Hepatocyte (in vitro differentiated cells): ENCODE measurements around the gene PRADC1. TPM values are rescaled to one million over a fixed set of nuclear protein-coding genes. Genes with fewer than 3 reads are reported as not detected.

Experiments
- DNase-seq: peaks from one replicate; pipeline ENCODE4 v3.0.0-alpha.2; 2016; ENCODE audit warnings: low spot score
- H2AFZ ChIP-seq: fragments of 200-600 bp; sonication (generic); 2 replicates; pipeline ENCODE4 v1.6.0; 2016; ENCODE audit warnings: antibody characterized with exemption, mild to moderate bottlenecking
- H3K27ac ChIP-seq: fragments of 200-600 bp; sonication (generic); 2 replicates; pipeline ENCODE4 v1.5.1; 2016; ENCODE audit warnings: mild to moderate bottlenecking
- H3K27me3 ChIP-seq: fragments of 200-600 bp; sonication (generic); 2 replicates; pipeline ENCODE4 v1.6.1; 2016
- H3K36me3 ChIP-seq: fragments of 200-600 bp; sonication (generic); replicated peaks from 2 replicates; pipeline ENCODE4 v1.5.1; 2016; ENCODE audit warnings: low read depth; ENCODE audit not compliant: insufficient read depth
- H3K4me1 ChIP-seq: fragments of 200-600 bp; sonication (generic); 2 replicates; pipeline ENCODE4 v1.5.1; 2016; ENCODE audit warnings: mild to moderate bottlenecking, moderate library complexity; ENCODE audit not compliant: insufficient read depth
- H3K4me2 ChIP-seq: fragments of 200-600 bp; sonication (generic); 2 replicates; pipeline ENCODE4 v1.6.0; 2016
- H3K4me3 ChIP-seq: fragments of 200-600 bp; sonication (generic); 2 replicates; pipeline ENCODE4 v1.5.1; 2016; ENCODE audit warnings: mild to moderate bottlenecking
- H3K79me2 ChIP-seq: fragments of 200-600 bp; sonication (generic); 2 replicates; pipeline ENCODE4 v1.6.0; 2017; ENCODE audit warnings: mild to moderate bottlenecking
- H3K9me2 ChIP-seq: fragments of 200-600 bp; sonication (generic); replicated peaks from 2 replicates; pipeline ENCODE4 v1.6.0; 2017; ENCODE audit warnings: mild to moderate bottlenecking; ENCODE audit not compliant: insufficient read depth
- H3K9me3 ChIP-seq: fragments of 200-600 bp; sonication (generic); 2 replicates; pipeline ENCODE4 v1.5.1; 2016; ENCODE audit warnings: low read depth, mild to moderate bottlenecking
- H4K20me1 ChIP-seq: fragments of 200-600 bp; sonication (generic); 2 replicates; pipeline ENCODE4 v1.6.0; 2016; ENCODE audit warnings: mild to moderate bottlenecking; ENCODE audit not compliant: insufficient read depth, poor library complexity, severe bottlenecking
- CTCF ChIP-seq: fragments of 200-600 bp; sonication (generic); IDR thresholded peaks from 2 replicates; pipeline ENCODE4 v1.5.1; 2016; ENCODE audit warnings: antibody characterized with exemption, mild to moderate bottlenecking; ENCODE audit not compliant: poor library complexity
- EZH2 ChIP-seq: fragments of 200-600 bp; sonication (generic); IDR thresholded peaks from 2 replicates; pipeline ENCODE4 v1.6.1; 2016; ENCODE audit warnings: antibody characterized with exemption, mild to moderate bottlenecking, borderline replicate concordance
- EZH2phosphoT487 ChIP-seq: fragments of 200-600 bp; sonication (generic); IDR thresholded peaks from one replicate; pipeline ENCODE4 v1.6.1; 2018; ENCODE audit warnings: antibody characterized with exemption, mild to moderate bottlenecking, low read depth, moderate library complexity; ENCODE audit not compliant: unreplicated experiment, severe bottlenecking
- WGBS: methylation state at CpG from one replicate; pipeline ENCODE4 v1.1.6; 2016; ENCODE audit warnings: low lambda C conversion rate; ENCODE audit errors: missing lambda C conversion rate; 5-methylcytosine and 5-hydroxymethylcytosine counted together
- polyA plus RNA-seq: library from polyadenylated mRNA; unstranded; fragments of >200 nt; fragmentation: Nextera tagmentation; extraction: Ambion mirVana; gene quantifications from 2 replicates; pipeline ENCODE4 v1.2.1, GENCODE V29; 2016
- total RNA-seq: library from RNA; depleted of rRNA; stranded (reverse); fragments of >200 nt; gene quantifications from 2 replicates; pipeline ENCODE4 v1.2.3, GENCODE V29; 2014

Gene PRADC1
- total and polyA plus RNA-seq, 2 experiments from 2014 or later = 36.6 to 39.7 TPM

GRCh38 chr2:73239776-73240175 is 6.7 kb upstream of the PRADC1 start:
- Histone ChIP-seq H3K9me2 (no peaks in the 10 kb centered on the region), H3K4me1 (peaks cover 6% of the 10 kb centered on the region), H3K36me3 (no peaks in the 10 kb centered on the region), H3K27ac (no peak overlapping the region), H2AFZ (no peak overlapping the region), H4K20me1 (peaks cover 90% of the 10 kb centered on the region), H3K4me3 (no peak overlapping the region), H3K4me2 (no peak overlapping the region), H3K9me3 (no peaks in the 10 kb centered on the region), H3K27me3 (no peaks in the 10 kb centered on the region), H3K79me2 (peaks cover 83% of the 10 kb centered on the region)
- no peak for TF ChIP-seq CTCF
- no peak for TF ChIP-seq EZH2phosphoT487
- no peak for TF ChIP-seq EZH2
- WGBS = 77% methylated on average over 3 of the region's 3 CpGs
- no peak for DNase-seq

- peaks cover 6% of the 10 kb centered on the region for H3K4me1 ChIP-seq
Measured at GRCh38 chr2:73238976-73239375, 5.9 kb upstream of the PRADC1 start.

GRCh38 chr2:73238149-73238548 is 5.1 kb upstream of the PRADC1 start:
- TF ChIP-seq EZH2phosphoT487 = no peak
- TF ChIP-seq EZH2 = no peak
- TF ChIP-seq CTCF = no peak
- no peaks in the 10 kb centered on the region for H3K9me2 ChIP-seq
- H3K4me1 ChIP-seq = peaks cover 6% of the 10 kb centered on the region
- H3K9me3 ChIP-seq = no peaks in the 10 kb centered on the region
- H3K27me3 ChIP-seq = no peaks in the 10 kb centered on the region
- H4K20me1 ChIP-seq = peaks cover 77% of the 10 kb centered on the region
- DNase-seq = no peak
- H3K27ac ChIP-seq = no peak overlapping the region
- no peak overlapping the region for H2AFZ ChIP-seq
- WGBS = 76% methylated on average over 3 of the region's 3 CpGs
- H3K79me2 ChIP-seq = peaks cover 82% of the 10 kb centered on the region
- H3K4me3 ChIP-seq = no peak overlapping the region
- H3K36me3 ChIP-seq = no peaks in the 10 kb centered on the region
- no peak overlapping the region for H3K4me2 ChIP-seq

More at GRCh38 chr2:73238976-73239375, 5.9 kb upstream of the PRADC1 start:
- no peaks in the 10 kb centered on the region for H3K9me3 ChIP-seq
- no peak overlapping the region for H3K4me2 ChIP-seq
- no peak overlapping the region for H3K27ac ChIP-seq
- DNase-seq = no peak
- H2AFZ ChIP-seq = no peak overlapping the region
- peaks cover 88% of the 10 kb centered on the region for H3K79me2 ChIP-seq
- no peaks in the 10 kb centered on the region for H3K9me2 ChIP-seq
- H3K36me3 ChIP-seq = no peaks in the 10 kb centered on the region
- no peak overlapping the region for H3K4me3 ChIP-seq
- no peaks in the 10 kb centered on the region for H3K27me3 ChIP-seq
- H4K20me1 ChIP-seq = peaks cover 85% of the 10 kb centered on the region
- 86% methylated on average over 1 of the region's 1 CpG for WGBS
- no peak for TF ChIP-seq EZH2phosphoT487
- no peak for TF ChIP-seq EZH2
- no peak for TF ChIP-seq CTCF

GRCh38 chr2:73237168-73237567 is 4.1 kb upstream of the PRADC1 start:
- Histone ChIP-seq H3K4me1 (peaks cover 6% of the 10 kb centered on the region), H2AFZ (no peak overlapping the region)

More at GRCh38 chr2:73237168-73237567, 4.1 kb upstream of the PRADC1 start:
- Histone ChIP-seq H3K27me3 (no peaks in the 10 kb centered on the region), H3K36me3 (no peaks in the 10 kb centered on the region), H3K9me2 (no peaks in the 10 kb centered on the region), H3K4me3 (no peak overlapping the region), H3K4me2 (peak overlapping the region; percentile 92), H3K27ac (no peak overlapping the region), H3K9me3 (no peaks in the 10 kb centered on the region), H4K20me1 (peaks cover 70% of the 10 kb centered on the region), H3K79me2 (peaks cover 75% of the 10 kb centered on the region)
- TF ChIP-seq CTCF (no peak), EZH2 (no peak), EZH2phosphoT487 (no peak)
- 85% methylated on average over 1 of the region's 1 CpG for WGBS
- no peak for DNase-seq
